GM12878 (cell line): ENCODE results near the gene C20orf144. TPM values are rescaled to one million over a fixed set of nuclear protein-coding genes. Genes with fewer than 3 reads are reported as not detected.

Experiments
- ASH2L ChIP-seq: fragments of 300-600, 200-600 bp; sonication (generic); IDR thresholded peaks from 2 replicates; pipeline ENCODE4 v1.6.1; 2017; ENCODE audit warnings: low read depth, mild to moderate bottlenecking, borderline replicate concordance
- BACH1 ChIP-seq: fragments of 450-650 bp; IDR thresholded peaks from 2 replicates; pipeline ENCODE4 v1.6.1; 2017; ENCODE audit warnings: mild to moderate bottlenecking, borderline replicate concordance
- BMI1 ChIP-seq: fragments of 450-650 bp; IDR thresholded peaks from 2 replicates; pipeline ENCODE4 v1.6.1; 2016; ENCODE audit warnings: mild to moderate bottlenecking, moderate library complexity, borderline replicate concordance
- BRCA1 ChIP-seq: IDR thresholded peaks from 2 replicates; pipeline ENCODE4 v1.6.1; 2011; ENCODE audit warnings: low read depth, low read length, improper control_type of control experiment
- CBX5 ChIP-seq: sonication (generic); IDR thresholded peaks from 2 replicates; pipeline ENCODE4 v1.6.1; 2016; ENCODE audit warnings: low read depth, moderate library complexity, mild to moderate bottlenecking, inconsistent platforms
- CHD1 ChIP-seq: IDR thresholded peaks from 2 replicates; pipeline ENCODE4 v1.6.1; 2012; ENCODE audit warnings: low read depth, low read length, improper control_type of control experiment
- CREB1 ChIP-seq: IDR thresholded peaks from 2 replicates; pipeline ENCODE4 v1.6.1; 2012; ENCODE audit warnings: low read depth, mild to moderate bottlenecking, inconsistent platforms
- EGR1 ChIP-seq, 2 experiments: IDR thresholded peaks; 1 replicate in 1 of 2; 2 replicates in 1 of 2; pipeline ENCODE4 v1.6.1; 2011 to 2012; ENCODE audit warnings: low read depth in 2 of 2, low read length in 2 of 2, borderline replicate concordance in 1 of 2, mild to moderate bottlenecking in 1 of 2, moderate library complexity in 1 of 2
- FOS ChIP-seq: IDR thresholded peaks from 3 replicates; pipeline ENCODE4 v1.6.1; 2011; ENCODE audit warnings: borderline replicate concordance; ENCODE audit not compliant: insufficient read length; ENCODE audit errors: extremely low read depth
- GATAD2B ChIP-seq: fragments of 450-650 bp; conservative IDR thresholded peaks from 2 replicates; pipeline ENCODE4 v1.6.1; 2017; ENCODE audit warnings: low read depth, mild to moderate bottlenecking, moderate library complexity
- HDGF ChIP-seq: fragments of 450-650 bp; IDR thresholded peaks from 2 replicates; pipeline ENCODE4 v1.6.1; 2016; ENCODE audit warnings: antibody characterized with exemption
- HSF1 ChIP-seq: fragments of 150-350 bp; IDR thresholded peaks from 2 replicates; pipeline ENCODE4 v1.6.1; 2014; ENCODE audit warnings: mild to moderate bottlenecking, low read depth, low read length
- LARP7 ChIP-seq: fragments of 450-650 bp; IDR thresholded peaks from 2 replicates; pipeline ENCODE4 v1.6.1; 2017; ENCODE audit warnings: mild to moderate bottlenecking
- MYC ChIP-seq: IDR thresholded peaks from 2 replicates; pipeline ENCODE4 v1.6.1; 2011; ENCODE audit warnings: mild to moderate bottlenecking, low read length, moderate library complexity, inconsistent platforms; ENCODE audit not compliant: insufficient read depth, insufficient replicate concordance, insufficient read length, severe bottlenecking
- NFIC ChIP-seq: IDR thresholded peaks from 2 replicates; pipeline ENCODE4 v1.6.1; 2012; ENCODE audit warnings: low read depth, mild to moderate bottlenecking, inconsistent platforms, low read length, moderate library complexity
- PKNOX1 ChIP-seq: fragments of 450-650 bp; IDR thresholded peaks from 2 replicates; pipeline ENCODE4 v1.6.1; 2016; ENCODE audit warnings: mild to moderate bottlenecking
- PML ChIP-seq: IDR thresholded peaks from 2 replicates; pipeline ENCODE4 v1.6.1; 2012; ENCODE audit warnings: low read length, inconsistent platforms
- POLR2A ChIP-seq: IDR thresholded peaks from 2 replicates; pipeline ENCODE4 v1.6.1; 2011; ENCODE audit warnings: low read depth, mild to moderate bottlenecking, low read length
- POU2F2 ChIP-seq: IDR thresholded peaks from 3 replicates; pipeline ENCODE4 v1.6.1; 2011; ENCODE audit warnings: low read depth, mild to moderate bottlenecking, low read length, borderline replicate concordance
- RBBP5 ChIP-seq: fragments of 200-600 bp; sonication (generic); conservative IDR thresholded peaks from 2 replicates; pipeline ENCODE4 v1.6.1; 2016
- RCOR1 ChIP-seq: conservative IDR thresholded peaks from 2 replicates; pipeline ENCODE4 v1.6.1; 2012; ENCODE audit warnings: low read depth, low read length, improper control_type of control experiment
- RFX5 ChIP-seq: IDR thresholded peaks from 2 replicates; pipeline ENCODE4 v1.6.1; 2011; ENCODE audit warnings: low read depth, low read length, improper control_type of control experiment
- SMAD1 ChIP-seq: fragments of 450-650 bp; IDR thresholded peaks from 2 replicates; pipeline ENCODE4 v1.6.1; 2018; ENCODE audit warnings: mild to moderate bottlenecking, low read depth; ENCODE audit not compliant: partially characterized antibody
- SPI1 ChIP-seq: IDR thresholded peaks from 2 replicates; pipeline ENCODE4 v1.6.1; 2011; ENCODE audit warnings: low read depth, mild to moderate bottlenecking, low read length, moderate library complexity, borderline replicate concordance; ENCODE audit not compliant: insufficient read depth
- SREBF2 ChIP-seq: IDR thresholded peaks from 2 replicates; pipeline ENCODE4 v1.6.1; 2012; ENCODE audit warnings: mild to moderate bottlenecking, low read length
- STAT3 ChIP-seq: IDR thresholded peaks from 2 replicates; pipeline ENCODE4 v1.6.1; 2011; ENCODE audit warnings: low read depth, low read length, improper control_type of control experiment
- SUZ12 ChIP-seq: fragments of 200-600 bp; sonication (generic); IDR thresholded peaks from one replicate; pipeline ENCODE4 v1.6.1; 2018; ENCODE audit warnings: antibody characterized with exemption, mild to moderate bottlenecking; ENCODE audit not compliant: unreplicated experiment
- TARDBP ChIP-seq: IDR thresholded peaks from 2 replicates; pipeline ENCODE4 v1.6.1; 2016; ENCODE audit warnings: borderline replicate concordance
- WRNIP1 ChIP-seq: IDR thresholded peaks from 2 replicates; pipeline ENCODE4 v1.6.1; 2011; ENCODE audit warnings: low read depth, low read length, improper control_type of control experiment, borderline replicate concordance
- ZNF207 ChIP-seq: fragments of 450-650 bp; IDR thresholded peaks from 2 replicates; pipeline ENCODE4 v1.6.1; 2014; ENCODE audit warnings: antibody characterized with exemption, mild to moderate bottlenecking, borderline replicate concordance
- ZNF384 ChIP-seq: IDR thresholded peaks from 2 replicates; pipeline ENCODE4 v1.6.1; 2012; ENCODE audit warnings: low read depth, mild to moderate bottlenecking, low read length, improper control_type of control experiment, borderline replicate concordance
- polyA plus RNA-seq, 11 experiments: library from polyadenylated mRNA; depleted of rRNA in 4 of 11; unstranded in 6 of 11; stranded (reverse) in 5 of 11; fragments of >200 nt; fragmentation: Nextera tagmentation in 4 of 11; fragmentation: Illumina TruSeq in 1 of 11; extraction: Ambion mirVana in 4 of 11; extraction: Trizol in 1 of 11; gene quantifications; 1 replicate in 1 of 11; 2 replicates in 10 of 11; pipeline versions ENCODE4 v1.2.1 to v1.2.3, GENCODE V29; 2011 to 2016; ENCODE audit warnings: inconsistent platforms in 2 of 11, missing spikeins in 2 of 11, low read depth in 1 of 11
- total RNA-seq, 4 experiments: library from RNA; depleted of rRNA in 3 of 4; stranded (reverse); fragments of >200 nt in 3 of 4; fragmentation: Illumina TruSeq in 1 of 4; extraction: Trizol in 1 of 4; gene quantifications; 2 replicates each; pipeline versions ENCODE4 v1.2.1 to v1.2.3, GENCODE V29; 2013 to 2021

C20orf144 gene
- total and polyA plus RNA-seq, 10 of the 15 experiments (the other 5 are each of a cell fraction or from before 2014, with no cell fraction given): 0.04 to 0.62 (median 0.23) TPM; not detected in 2

- TF ChIP-seq STAT3: no peak
- no peak for TF ChIP-seq NFIC
- TF ChIP-seq TARDBP: no peak
- TF ChIP-seq ZNF207: no peak
- TF ChIP-seq ASH2L: 0 out of 2 replicates have a peak, but pooled peaks have one; percentile 31
- TF ChIP-seq MYC: no peak
- no peak for TF ChIP-seq POU2F2
- no peak for TF ChIP-seq CBX5
- TF ChIP-seq WRNIP1: no peak
- TF ChIP-seq FOS: no peak
- TF ChIP-seq HSF1: no peak
- no peak for TF ChIP-seq BACH1
- TF ChIP-seq SMAD1: peak; percentile 43
- TF ChIP-seq RCOR1: no peak; the same call in 1 of the 2 replicates
- TF ChIP-seq PKNOX1: 0 out of 2 replicates have a peak, but pooled peaks have one; percentile 16
- TF ChIP-seq RBBP5: no peak
- no peak for TF ChIP-seq SREBF2
- no peak for TF ChIP-seq ZNF384
- no peak for TF ChIP-seq BRCA1
- peak; percentile 79 for TF ChIP-seq POLR2A
- TF ChIP-seq HDGF: peak; percentile 80
- TF ChIP-seq SPI1: 0 out of 2 replicates have a peak, but pooled peaks have one; percentile 1
- TF ChIP-seq CHD1: no peak
- peak; percentile 91 for TF ChIP-seq LARP7
- no peak for TF ChIP-seq CREB1
- TF ChIP-seq GATAD2B: 0 out of 2 replicates have a peak, but pooled peaks have one; percentile 49
- TF ChIP-seq RFX5: peak; percentile 47; the same call in 1 of the 2 replicates
- no peak for TF ChIP-seq SUZ12
- no peak for TF ChIP-seq PML
- TF ChIP-seq BMI1: no peak
- TF ChIP-seq EGR1 (IDR thresholded peaks at IDR 0.05; ENCODE audit: borderline replicate concordance in 1 of 2, low read depth in 2 of 2, low read length in 2 of 2): peak in 1 of 2 experiments; percentile 48; a peak in 1 of 3 replicates
Measured at GRCh38 chr20:33666293-33667244, 4.4 kb downstream of the C20orf144 start, which contains the start of gene ACTL10 (continued).
